Measurements from ENCODE around the gene S100A7A. TPM values are rescaled to one million over a fixed set of nuclear protein-coding genes. Genes with fewer than 3 reads are reported as not detected.

The S100A7A gene
- total RNA-seq, 2 experiments from 2014 or later = not detected

DNA sequence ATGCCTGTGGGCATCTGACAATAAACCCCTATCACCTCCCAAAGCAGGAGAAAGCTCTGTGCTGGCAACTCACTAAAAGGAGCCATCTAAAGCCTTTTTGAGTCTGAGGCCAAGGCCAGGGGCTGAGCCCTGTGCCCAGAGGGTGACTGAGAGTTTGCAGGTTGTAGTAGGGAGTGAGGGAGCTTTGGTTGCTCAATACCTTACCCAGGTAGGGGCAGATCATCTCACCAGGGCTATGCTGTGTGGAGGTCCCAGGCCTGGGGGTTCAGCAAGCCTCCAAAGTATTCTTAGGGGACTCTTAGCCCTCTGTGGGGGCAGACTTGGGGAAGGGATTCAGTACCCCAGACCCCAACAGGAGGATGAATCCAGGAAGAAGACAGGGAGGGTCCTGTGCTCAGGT is 23.0 kb downstream of the S100A7A start:
- H3K36me3 Mint-ChIP-seq (ENCODE audit: low read depth) = no peaks in the 10 kb centered on the region
- no peaks in the 10 kb centered on the region for H3K9me3 Mint-ChIP-seq
- POLR2A ChIA-PET = no interaction called here
- peaks cover 6 to 7% of the 10 kb centered on the region in 2 experiments for H3K27me3 ChIP-seq (ENCODE audit: control insufficient read depth in 1 of 2, insufficient read depth in 2 of 2, low read length in 2 of 2)
- H3K27ac ChIP-seq (ENCODE audit: low read depth in 1 of 2, low read length in 2 of 2) = no peak overlapping the region
- DNase-seq = no peak
- H3K4me1 Mint-ChIP-seq (ENCODE audit: low read depth) = no peaks in the 10 kb centered on the region
- H3K4me3 Mint-ChIP-seq = no peak overlapping the region
- intact Hi-C loops (cut with DNase I, micrococcal nuclease) = no loop called here
- ATAC-seq (ENCODE audit: poor library complexity) = no peak
- CTCF ChIA-PET = interaction anchor here (1.2 kb wide), 1 partner anchor 15 kb away, joined by 3 read pairs; no protein-coding TSS in a partner anchor
- no peak overlapping the region for H3K4me3 ChIP-seq (ENCODE audit: low read length)
- no peak overlapping the region for H3K27ac Mint-ChIP-seq
- peaks cover 0 to 4% of the 10 kb centered on the region in 2 experiments for H3K9me3 ChIP-seq (ENCODE audit: control insufficient read depth in 1 of 2, insufficient read depth in 1 of 2, low read length in 2 of 2)
- peaks cover 30% of the 10 kb centered on the region for H3K27me3 Mint-ChIP-seq
- H3K36me3 ChIP-seq (ENCODE audit: insufficient read depth, low read length) = no peaks in the 10 kb centered on the region
- H3K4me1 ChIP-seq (ENCODE audit: insufficient read depth, low read length) = no peaks in the 10 kb centered on the region
- no peak for TF ChIP-seq CTCF (IDR thresholded peaks at IDR 0.05)

GRCh38 chr1:153441238-153441755 is 25.0 kb downstream of the S100A7A start:
- no peak overlapping the region for H3K27ac ChIP-seq (ENCODE audit: low read depth in 1 of 2, low read length in 2 of 2)
- H3K4me1 Mint-ChIP-seq (ENCODE audit: low read depth) = no peaks in the 10 kb centered on the region
- CTCF ChIA-PET = interaction anchor here (0.9 kb wide), 1 partner anchor 37 kb away, joined by 3 read pairs; no protein-coding TSS in a partner anchor
- H3K9me3 Mint-ChIP-seq = no peaks in the 10 kb centered on the region
- H3K27ac Mint-ChIP-seq = no peak overlapping the region
- peaks cover 42% of the 10 kb centered on the region for H3K27me3 Mint-ChIP-seq
- DNase-seq (no peak), ATAC-seq (ENCODE audit: poor library complexity) (no peak)
- H3K9me3 ChIP-seq (ENCODE audit: control insufficient read depth in 1 of 2, insufficient read depth in 1 of 2, low read length in 2 of 2) = peaks cover 0 to 4% of the 10 kb centered on the region in 2 experiments
- H3K36me3 ChIP-seq (ENCODE audit: insufficient read depth, low read length) = no peaks in the 10 kb centered on the region
- H3K27me3 ChIP-seq (ENCODE audit: control insufficient read depth in 1 of 2, insufficient read depth in 2 of 2, low read length in 2 of 2) = peaks cover 7 to 8% of the 10 kb centered on the region in 2 experiments
- H3K4me3 ChIP-seq (ENCODE audit: low read length) = no peak overlapping the region
- no peaks in the 10 kb centered on the region for H3K36me3 Mint-ChIP-seq (ENCODE audit: low read depth)
- H3K4me1 ChIP-seq (ENCODE audit: insufficient read depth, low read length) = no peaks in the 10 kb centered on the region
- no peak overlapping the region for H3K4me3 Mint-ChIP-seq
- POLR2A ChIA-PET = no interaction called here
- TF ChIP-seq CTCF (IDR thresholded peaks at IDR 0.05) = no peak
- intact Hi-C loops (cut with DNase I, micrococcal nuclease) = no loop called here

DNA sequence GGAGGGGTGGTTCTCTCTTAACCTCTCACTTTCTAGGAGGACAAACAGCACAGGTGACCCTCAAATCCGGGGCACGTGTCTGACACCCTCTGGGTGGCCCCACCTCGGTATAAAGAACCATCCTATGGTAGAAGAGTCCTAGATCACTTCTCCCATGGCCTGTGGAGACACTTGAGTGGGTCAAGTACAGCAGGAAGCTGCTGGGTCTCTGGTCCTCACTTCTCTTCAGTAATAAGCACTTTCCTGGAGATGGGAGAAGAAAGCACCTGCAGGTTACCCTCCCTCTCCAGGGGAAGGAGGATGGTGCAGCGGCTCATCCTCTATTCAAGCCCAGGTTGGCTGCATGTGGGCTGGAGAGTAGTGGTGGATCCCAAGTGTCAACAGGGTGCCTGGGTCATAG is 27.2 kb downstream of the S100A7A start:
- Mint-ChIP-seq H3K9me3 (no peaks in the 10 kb centered on the region), H3K4me3 (no peak overlapping the region), H3K27me3 (peaks cover 49% of the 10 kb centered on the region), H3K27ac (no peak overlapping the region), H3K36me3 (ENCODE audit: low read depth) (no peaks in the 10 kb centered on the region), H3K4me1 (ENCODE audit: low read depth) (no peaks in the 10 kb centered on the region)
- ATAC-seq (ENCODE audit: poor library complexity) = no peak
- Histone ChIP-seq H3K27ac (ENCODE audit: low read depth in 1 of 2, low read length in 2 of 2) (no peak overlapping the region), H3K27me3 (ENCODE audit: control insufficient read depth in 1 of 2, insufficient read depth in 2 of 2, low read length in 2 of 2) (peaks cover 7 to 8% of the 10 kb centered on the region in 2 experiments), H3K4me3 (ENCODE audit: low read length) (no peak overlapping the region), H3K9me3 (ENCODE audit: control insufficient read depth in 1 of 2, insufficient read depth in 1 of 2, low read length in 2 of 2) (peaks cover 0 to 4% of the 10 kb centered on the region in 2 experiments), H3K36me3 (ENCODE audit: insufficient read depth, low read length) (no peaks in the 10 kb centered on the region), H3K4me1 (ENCODE audit: insufficient read depth, low read length) (no peaks in the 10 kb centered on the region)
- ChIA-PET POLR2A (no interaction called here), CTCF (no interaction called here)
- no peak for TF ChIP-seq CTCF (IDR thresholded peaks at IDR 0.05)
- intact Hi-C loops (cut with DNase I, micrococcal nuclease) = no loop called here
- no peak for DNase-seq

Data from CD4-positive, alpha-beta T cell (primary cell).